ENCODE results near the gene ATMIN. TPM values are rescaled to one million over a fixed set of nuclear protein-coding genes. Genes with fewer than 3 reads are reported as not detected.

Gene ATMIN
- total and polyA plus RNA-seq, 2 experiments from 2014 or later = 22.0 to 60.5 TPM

GRCh38 chr16:80989801-80990200, 45.8 kb upstream of the ATMIN start (continued):
- TF ChIP-seq, protein P1, sequence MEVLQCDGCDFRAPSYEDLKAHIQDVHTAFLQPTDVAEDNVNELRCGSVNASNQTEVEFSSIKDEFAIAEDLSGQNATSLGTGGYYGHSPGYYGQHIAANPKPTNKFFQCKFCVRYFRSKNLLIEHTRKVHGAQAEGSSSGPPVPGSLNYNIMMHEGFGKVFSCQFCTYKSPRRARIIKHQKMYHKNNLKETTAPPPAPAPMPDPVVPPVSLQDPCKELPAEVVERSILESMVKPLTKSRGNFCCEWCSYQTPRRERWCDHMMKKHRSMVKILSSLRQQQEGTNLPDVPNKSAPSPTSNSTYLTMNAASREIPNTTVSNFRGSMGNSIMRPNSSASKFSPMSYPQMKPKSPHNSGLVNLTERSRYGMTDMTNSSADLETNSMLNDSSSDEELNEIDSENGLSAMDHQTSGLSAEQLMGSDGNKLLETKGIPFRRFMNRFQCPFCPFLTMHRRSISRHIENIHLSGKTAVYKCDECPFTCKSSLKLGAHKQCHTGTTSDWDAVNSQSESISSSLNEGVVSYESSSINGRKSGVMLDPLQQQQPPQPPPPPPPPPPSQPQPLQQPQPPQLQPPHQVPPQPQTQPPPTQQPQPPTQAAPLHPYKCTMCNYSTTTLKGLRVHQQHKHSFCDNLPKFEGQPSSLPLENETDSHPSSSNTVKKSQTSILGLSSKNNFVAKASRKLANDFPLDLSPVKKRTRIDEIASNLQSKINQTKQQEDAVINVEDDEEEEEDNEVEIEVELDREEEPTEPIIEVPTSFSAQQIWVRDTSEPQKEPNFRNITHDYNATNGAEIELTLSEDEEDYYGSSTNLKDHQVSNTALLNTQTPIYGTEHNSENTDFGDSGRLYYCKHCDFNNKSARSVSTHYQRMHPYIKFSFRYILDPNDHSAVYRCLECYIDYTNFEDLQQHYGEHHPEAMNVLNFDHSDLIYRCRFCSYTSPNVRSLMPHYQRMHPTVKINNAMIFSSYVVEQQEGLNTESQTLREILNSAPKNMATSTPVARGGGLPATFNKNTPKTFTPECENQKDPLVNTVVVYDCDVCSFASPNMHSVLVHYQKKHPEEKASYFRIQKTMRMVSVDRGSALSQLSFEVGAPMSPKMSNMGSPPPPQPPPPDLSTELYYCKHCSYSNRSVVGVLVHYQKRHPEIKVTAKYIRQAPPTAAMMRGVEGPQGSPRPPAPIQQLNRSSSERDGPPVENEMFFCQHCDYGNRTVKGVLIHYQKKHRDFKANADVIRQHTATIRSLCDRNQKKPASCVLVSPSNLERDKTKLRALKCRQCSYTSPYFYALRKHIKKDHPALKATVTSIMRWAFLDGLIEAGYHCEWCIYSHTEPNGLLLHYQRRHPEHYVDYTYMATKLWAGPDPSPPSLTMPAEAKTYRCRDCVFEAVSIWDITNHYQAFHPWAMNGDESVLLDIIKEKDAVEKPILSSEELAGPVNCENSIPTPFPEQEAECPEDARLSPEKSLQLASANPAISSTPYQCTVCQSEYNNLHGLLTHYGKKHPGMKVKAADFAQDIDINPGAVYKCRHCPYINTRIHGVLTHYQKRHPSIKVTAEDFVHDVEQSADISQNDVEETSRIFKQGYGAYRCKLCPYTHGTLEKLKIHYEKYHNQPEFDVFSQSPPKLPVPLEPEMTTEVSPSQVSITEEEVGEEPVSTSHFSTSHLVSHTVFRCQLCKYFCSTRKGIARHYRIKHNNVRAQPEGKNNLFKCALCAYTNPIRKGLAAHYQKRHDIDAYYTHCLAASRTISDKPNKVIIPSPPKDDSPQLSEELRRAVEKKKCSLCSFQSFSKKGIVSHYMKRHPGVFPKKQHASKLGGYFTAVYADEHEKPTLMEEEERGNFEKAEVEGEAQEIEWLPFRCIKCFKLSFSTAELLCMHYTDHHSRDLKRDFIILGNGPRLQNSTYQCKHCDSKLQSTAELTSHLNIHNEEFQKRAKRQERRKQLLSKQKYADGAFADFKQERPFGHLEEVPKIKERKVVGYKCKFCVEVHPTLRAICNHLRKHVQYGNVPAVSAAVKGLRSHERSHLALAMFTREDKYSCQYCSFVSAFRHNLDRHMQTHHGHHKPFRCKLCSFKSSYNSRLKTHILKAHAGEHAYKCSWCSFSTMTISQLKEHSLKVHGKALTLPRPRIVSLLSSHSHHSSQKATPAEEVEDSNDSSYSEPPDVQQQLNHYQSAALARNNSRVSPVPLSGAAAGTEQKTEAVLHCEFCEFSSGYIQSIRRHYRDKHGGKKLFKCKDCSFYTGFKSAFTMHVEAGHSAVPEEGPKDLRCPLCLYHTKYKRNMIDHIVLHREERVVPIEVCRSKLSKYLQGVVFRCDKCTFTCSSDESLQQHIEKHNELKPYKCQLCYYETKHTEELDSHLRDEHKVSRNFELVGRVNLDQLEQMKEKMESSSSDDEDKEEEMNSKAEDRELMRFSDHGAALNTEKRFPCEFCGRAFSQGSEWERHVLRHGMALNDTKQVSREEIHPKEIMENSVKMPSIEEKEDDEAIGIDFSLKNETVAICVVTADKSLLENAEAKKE (CRISPR knock-in tag; IDR thresholded peaks at IDR 0.05) = no peak
- no peak for TF ChIP-seq JUNB (IDR thresholded peaks at IDR 0.05; ENCODE audit: unreplicated experiment)
- TF ChIP-seq NANOG (IDR thresholded peaks at IDR 0.05; ENCODE audit: borderline replicate concordance) = no peak
- TF ChIP-seq REST (IDR thresholded peaks at IDR 0.05; ENCODE audit: unreplicated experiment) = no peak
- no peak for TF ChIP-seq ZNF331 (CRISPR knock-in tag; IDR thresholded peaks at IDR 0.05; ENCODE audit: low read depth)
- TF ChIP-seq ETS1 (IDR thresholded peaks at IDR 0.05) = no peak
